Measurements from ENCODE around the gene SNX8.

The SNX8 gene

DNA sequence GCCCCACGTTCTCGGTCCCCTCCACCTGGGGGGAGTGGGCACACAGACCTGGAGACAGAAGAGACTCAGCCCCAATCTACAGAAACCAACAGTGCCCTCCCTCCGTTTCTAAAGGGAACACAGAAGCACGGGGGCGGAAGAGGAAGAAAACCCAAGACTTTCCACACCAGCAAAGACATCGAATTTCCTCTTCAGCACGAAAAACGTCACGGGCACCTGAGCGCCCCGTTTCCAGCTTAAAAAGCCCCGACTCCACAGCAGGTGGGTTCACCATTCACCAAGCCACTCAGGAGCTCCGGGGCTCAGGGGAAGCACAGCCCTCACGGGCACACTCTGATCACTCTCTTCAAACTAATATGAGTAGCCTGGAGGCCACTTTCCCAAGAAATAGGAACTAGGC lies 52.6 kb downstream of the SNX8 start:
- no peak overlapping the region for H3K4me3 ChIP-seq (ENCODE audit: low read length)
- TF ChIP-seq, protein P1, sequence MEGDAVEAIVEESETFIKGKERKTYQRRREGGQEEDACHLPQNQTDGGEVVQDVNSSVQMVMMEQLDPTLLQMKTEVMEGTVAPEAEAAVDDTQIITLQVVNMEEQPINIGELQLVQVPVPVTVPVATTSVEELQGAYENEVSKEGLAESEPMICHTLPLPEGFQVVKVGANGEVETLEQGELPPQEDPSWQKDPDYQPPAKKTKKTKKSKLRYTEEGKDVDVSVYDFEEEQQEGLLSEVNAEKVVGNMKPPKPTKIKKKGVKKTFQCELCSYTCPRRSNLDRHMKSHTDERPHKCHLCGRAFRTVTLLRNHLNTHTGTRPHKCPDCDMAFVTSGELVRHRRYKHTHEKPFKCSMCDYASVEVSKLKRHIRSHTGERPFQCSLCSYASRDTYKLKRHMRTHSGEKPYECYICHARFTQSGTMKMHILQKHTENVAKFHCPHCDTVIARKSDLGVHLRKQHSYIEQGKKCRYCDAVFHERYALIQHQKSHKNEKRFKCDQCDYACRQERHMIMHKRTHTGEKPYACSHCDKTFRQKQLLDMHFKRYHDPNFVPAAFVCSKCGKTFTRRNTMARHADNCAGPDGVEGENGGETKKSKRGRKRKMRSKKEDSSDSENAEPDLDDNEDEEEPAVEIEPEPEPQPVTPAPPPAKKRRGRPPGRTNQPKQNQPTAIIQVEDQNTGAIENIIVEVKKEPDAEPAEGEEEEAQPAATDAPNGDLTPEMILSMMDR (conservative IDR thresholded peaks at IDR 0.05; ENCODE audit: low read depth, low read length): no peak
- DNase-seq (ENCODE audit: low read depth): no peak

DNA sequence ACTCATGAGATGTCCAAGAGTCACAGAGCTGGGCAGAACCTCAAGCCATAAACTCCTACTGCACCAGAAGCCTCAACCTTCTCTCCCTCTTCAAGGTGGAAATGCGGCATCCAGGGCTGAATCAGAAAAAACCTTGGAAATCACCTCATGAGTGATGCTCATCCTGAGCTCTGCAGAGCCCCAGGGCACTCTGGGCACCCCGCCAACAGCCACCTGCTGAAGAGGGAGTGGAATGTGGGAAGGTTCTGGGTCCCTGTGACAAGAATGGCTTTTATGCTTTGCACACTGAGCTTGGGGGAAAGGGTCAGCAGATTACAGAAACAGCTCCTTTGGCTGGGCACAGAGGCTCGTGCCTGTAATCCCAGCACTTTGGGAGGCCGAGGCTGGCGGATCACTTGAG lies 53.4 kb downstream of the SNX8 start:
- TF ChIP-seq, protein P1 (conservative IDR thresholded peaks at IDR 0.05; ENCODE audit: low read depth, low read length): no peak
- no peak for DNase-seq (ENCODE audit: low read depth)

DNA sequence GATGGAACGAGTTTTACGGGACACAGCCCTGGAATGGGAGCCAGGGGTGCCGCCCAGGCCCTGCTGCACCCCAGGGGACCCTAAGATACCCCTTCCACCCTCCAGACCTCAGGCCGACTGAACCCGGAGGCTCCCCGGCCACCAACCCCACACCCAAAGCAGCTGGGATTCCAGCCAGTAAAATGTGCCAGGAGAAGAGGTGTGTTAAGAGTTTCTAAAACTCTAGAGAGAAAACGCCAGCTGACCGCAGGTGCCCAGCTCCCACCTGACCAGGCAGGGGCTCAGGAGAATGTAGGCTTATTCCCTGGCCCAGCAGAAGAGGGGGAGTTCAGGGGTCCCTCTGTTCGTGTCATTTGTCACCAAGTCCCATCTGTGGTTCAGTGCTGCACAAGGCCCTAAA lies 54.8 kb downstream of the SNX8 start:
- TF ChIP-seq, protein P1 (conservative IDR thresholded peaks at IDR 0.05; ENCODE audit: low read depth, low read length): no peak
- no peak overlapping the region for H3K4me3 ChIP-seq (ENCODE audit: low read length)
- no peak for DNase-seq (ENCODE audit: low read depth)

More for the DNA sequence above, 53.4 kb downstream of the SNX8 start:
- H3K4me3 ChIP-seq (ENCODE audit: low read length): no peak overlapping the region

DNA sequence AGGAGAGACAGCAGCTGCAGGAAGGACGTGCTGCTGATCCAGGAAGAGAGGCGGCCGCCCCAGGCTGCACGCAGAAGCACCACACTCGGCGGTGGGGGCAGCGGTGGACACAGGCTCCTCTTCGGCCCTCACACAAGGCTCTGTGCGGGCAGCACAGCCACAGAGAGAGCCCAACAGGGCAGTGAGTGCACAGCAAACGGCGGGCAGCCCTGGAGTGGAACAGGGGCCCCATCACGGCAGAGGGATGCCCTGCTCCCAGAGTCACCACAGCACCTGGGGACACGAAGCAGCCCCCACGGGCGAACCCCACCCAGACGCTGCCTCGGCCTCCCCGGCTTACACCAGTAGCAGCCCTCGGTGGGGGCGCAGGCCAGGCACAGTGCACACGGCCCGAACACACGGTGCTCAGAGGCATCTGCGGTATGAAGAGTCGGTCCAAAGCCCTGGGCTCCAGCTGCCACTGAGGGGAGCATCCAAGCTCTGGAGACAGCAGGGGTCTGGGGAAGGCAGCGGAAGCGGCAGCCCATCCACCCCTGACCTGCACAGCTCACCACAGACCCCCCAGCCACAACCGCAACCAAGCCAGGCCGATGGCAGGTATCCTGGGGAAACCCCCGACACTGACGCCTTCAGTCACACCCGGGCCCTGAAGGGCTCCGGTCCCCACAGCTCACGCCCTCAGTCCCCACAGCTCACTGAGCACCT lies 55.4 kb downstream of the SNX8 start:
- DNase-seq (ENCODE audit: low read depth): no peak
- TF ChIP-seq, protein P1 (conservative IDR thresholded peaks at IDR 0.05; ENCODE audit: low read depth, low read length): no peak
- H3K4me3 ChIP-seq (ENCODE audit: low read length): no peak overlapping the region

DNA sequence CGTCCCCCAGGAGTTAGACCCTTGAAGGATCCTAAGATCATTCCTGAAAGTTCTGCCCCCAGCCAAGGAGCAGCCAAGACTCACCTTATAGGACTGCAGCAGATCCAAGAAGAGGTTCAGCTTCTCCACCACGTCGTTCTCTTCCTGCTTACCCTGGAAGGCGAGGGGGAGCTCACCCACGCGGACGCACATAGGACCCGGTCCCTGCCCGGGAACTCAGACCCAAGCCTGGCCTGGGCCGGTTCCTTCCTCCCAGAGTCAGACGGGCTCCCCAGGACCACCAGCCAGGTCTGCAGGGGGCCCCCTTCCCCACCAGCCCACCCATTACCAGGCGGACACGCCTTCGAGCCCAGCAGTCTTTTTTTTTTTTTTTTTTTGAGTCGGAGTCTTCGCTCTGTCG lies 56.6 kb downstream of the SNX8 start:
- TF ChIP-seq, protein P1 (conservative IDR thresholded peaks at IDR 0.05; ENCODE audit: low read depth, low read length): no peak
- no peak for DNase-seq (ENCODE audit: low read depth)
- H3K4me3 ChIP-seq (ENCODE audit: low read length): no peak overlapping the region

DNA sequence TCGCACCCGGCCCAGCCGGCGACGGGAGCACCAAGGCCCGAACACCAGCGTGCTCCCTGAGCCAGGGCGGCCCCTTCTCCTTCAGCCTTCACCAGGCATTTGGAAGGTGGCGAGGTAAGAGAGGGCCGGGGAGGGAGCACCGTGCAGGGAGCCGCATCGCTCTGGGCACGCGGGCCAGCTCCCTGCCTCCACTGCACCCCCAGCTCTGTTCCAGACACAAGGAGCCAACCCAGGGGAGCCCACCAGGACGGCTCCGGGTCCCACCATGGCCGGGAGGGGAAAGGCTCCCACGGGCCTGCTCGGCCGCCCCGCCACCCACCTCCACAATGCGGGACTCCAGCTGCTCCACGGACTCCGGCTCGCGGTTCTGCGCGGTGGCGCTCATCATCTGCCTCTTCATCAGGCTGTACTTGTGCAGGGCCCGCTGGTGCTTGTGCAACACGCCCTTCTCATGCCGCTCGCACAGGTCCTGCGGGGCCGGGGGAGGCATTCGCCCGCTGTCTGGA lies 57.1 kb downstream of the SNX8 start:
- TF ChIP-seq, protein P1 (conservative IDR thresholded peaks at IDR 0.05; ENCODE audit: low read depth, low read length): no peak
- no peak for DNase-seq (ENCODE audit: low read depth)

More for the DNA sequence above, 57.1 kb downstream of the SNX8 start:
- H3K4me3 ChIP-seq (ENCODE audit: low read length): no peak overlapping the region

All from retinal pigment epithelial cell (primary cell).